ENCODE measurements around the gene NACAD.

- TF ChIP-seq GATA3 (IDR thresholded peaks at IDR 0.05; ENCODE audit: low read depth, low read length) (no peak), GATA2 (IDR thresholded peaks at IDR 0.05; ENCODE audit: low read depth, low read length) (no peak)
Observed at GRCh38 chr7:45035893-45036292, 52.9 kb downstream of the NACAD start.

Data from SH-SY5Y (cell line).